ENCODE data around the gene ENAH. TPM values are rescaled to one million over a fixed set of nuclear protein-coding genes. Genes with fewer than 3 reads are reported as not detected.
"Not testable (repeated sequence)": the region's sequence is repeated elsewhere in the genome, so short reads cannot be mapped to it uniquely, and the experiment has no call there.

Gene ENAH
- total RNA-seq, 1 donor from 2014 or later, result 8.9 TPM

DNA sequence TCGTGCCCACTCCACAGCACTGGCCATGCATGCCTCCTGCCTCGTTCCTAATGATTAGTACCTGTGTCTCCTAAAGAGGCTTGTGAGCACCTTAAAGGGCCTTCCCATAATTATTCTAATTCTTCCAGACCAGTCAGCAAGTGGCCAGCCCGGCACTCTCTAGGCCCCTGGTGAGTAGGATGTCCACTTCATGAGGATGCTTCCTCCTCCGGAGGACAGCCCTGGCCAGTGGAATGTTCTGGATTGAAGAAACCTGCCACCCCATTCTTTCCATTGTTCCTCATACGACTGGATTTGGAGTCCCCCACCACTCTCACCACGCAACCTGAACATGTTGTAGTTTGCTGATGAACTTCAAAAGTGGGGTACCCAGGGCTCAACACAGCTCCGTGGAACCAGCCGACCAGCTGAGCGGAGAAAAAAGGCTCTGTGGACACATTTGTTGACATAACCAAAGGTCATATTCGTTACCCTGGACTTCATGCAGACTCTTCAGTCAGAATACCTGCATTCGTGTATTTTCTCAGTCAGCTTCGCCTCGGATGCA, 178.4 kb downstream of the ENAH start:
- no peak for DNase-seq (ENCODE audit: low read depth in 2 of 2)

DNA sequence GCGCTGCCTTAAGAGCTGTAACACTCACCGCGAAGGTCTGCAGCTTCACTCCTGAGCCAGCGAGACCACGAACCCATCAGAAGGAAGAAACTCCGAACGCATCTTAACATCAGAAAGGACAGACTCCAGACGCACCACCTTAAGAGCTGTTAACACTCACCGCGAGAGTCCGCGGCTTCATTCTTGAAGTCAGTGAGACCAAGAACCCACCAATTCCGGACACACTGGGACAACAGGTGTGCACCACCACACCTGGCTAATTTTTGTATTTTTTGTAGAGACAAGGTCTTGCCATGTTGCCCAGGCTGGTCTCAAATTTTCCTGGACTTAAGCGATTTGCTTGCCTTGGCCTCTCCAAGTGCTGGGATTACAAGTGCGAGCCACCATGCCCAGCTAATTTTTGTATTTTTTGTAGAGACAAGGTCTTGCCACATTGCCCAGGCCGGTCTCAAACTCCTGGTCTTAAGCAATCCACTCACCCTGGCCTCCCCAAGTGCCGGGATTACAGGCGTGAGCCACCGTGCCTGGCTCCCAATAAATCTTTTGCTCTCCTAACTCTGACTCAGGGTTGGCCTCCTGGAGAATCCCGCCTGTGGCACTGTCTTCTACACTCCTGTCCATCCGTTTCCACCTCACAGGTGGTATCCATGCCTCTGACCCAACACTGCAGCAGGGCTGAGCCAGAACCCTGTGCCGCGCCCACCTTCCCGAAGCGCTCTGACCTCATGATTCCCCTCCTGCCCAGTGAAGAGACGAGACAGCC, 179.1 kb downstream of the ENAH start:
- DNase-seq (ENCODE audit: low read depth in 2 of 2), result not testable (repeated sequence)

- DNase-seq (ENCODE audit: low read depth in 2 of 2), result not testable (repeated sequence)
Observed at GRCh38 chr1:225473266-225473665, 179.7 kb downstream of the ENAH start.

DNA sequence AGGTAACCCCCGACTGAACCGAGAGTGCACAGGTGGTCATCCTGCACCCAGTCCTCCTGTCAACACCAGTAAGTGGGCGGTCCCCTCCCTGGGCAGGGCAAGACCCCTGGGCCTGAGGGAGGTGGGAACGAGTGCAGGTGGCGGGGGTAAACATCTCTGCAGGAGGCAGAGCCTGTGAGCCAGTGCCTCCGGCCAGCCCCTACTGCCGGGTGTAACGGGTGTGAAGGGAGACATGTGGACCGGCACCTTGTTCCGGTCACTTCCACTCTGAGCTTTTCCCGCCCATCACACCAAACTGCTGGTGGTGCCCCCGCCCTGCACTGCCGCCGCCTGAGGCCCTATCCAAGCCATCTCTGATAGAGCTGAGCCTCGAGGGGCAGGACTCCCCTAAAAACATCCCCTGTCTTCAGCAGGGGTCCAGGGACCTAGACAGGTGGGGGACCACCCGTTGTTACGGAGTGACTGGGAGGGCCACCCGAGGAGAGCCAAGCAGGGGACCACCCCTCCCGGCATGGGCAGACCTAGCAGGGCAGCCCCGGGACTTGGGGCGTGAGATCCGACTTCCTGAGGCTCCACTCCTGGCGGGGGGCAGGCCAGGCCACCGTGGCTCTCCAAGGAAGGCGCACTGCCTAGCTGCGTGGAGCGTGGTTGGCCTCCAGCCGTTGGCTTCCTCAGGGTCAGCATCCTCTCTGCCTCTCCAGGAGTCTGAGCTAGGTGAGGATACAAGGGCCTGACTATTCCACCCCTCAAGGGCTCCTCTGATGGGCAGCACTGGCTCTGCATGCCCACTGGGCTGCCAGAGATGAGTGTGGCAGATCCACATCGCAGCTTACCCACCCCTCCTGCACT, 181.2 kb downstream of the ENAH start:
- no peak for DNase-seq (ENCODE audit: low read depth in 2 of 2)

GRCh38 chr1:225471109-225471452, 181.8 kb downstream of the ENAH start:
- DNase-seq (ENCODE audit: low read depth in 2 of 2), result no peak

GRCh38 chr1:225470211-225471108, 182.5 kb downstream of the ENAH start:
- no peak for DNase-seq (ENCODE audit: low read depth in 2 of 2)

DNA sequence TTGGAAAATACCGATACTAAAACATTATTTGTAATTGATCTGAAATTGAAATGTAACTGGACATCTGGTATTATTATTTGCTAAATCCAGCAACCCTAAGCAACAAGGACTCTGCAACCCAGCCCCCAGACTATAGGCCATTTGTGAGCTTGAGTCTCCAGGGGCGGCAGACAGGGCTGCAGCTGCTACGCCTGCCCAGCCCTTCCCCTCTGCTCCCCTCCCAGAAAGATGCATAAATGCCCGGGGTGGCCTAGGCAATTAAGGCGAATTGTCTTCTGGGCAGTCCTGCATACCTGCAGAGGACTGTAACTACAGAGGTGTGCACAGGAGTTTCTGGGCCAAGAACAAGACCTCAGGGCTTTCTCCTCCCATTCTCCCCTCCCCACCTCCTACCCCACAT, 183.9 kb downstream of the ENAH start:
- no peak for DNase-seq (ENCODE audit: low read depth in 2 of 2)

DNA sequence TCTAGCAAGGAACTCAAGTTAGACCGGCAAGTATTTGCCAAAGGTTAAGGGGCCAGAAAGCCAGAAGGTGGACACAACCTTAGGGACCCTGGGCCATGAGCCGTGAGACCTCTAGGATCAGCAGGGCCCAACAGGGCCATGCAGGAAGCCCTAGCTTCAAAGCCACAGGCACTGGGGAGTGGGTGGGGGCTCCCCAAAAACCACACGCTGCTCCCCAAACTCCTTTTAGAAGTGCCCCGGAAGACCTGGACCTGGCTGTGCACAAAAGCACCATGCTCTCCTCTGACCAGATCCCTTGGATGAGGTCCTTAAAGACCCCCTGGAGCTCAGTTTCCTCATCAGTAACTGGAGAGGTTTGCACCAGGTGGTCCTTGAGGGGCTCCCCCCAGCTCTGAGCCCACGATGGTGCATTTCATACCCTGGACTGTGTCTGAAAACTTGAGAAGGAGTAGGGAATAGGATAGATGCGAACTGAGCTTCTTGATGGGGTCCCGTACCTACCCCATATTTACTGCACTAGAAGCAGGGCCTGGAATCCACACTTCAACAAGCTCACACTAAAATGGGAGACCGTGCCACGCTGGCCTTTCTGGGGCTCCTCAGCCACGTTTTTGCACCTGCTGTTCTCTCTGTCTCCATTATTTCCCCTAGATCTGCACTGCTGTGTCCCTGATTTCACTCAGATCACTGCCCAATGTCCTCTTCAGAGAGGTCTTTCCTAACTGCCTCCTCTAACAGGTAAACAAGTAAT, 184.5 kb downstream of the ENAH start:
- DNase-seq (ENCODE audit: low read depth in 2 of 2), result no peak

GRCh38 chr1:225467193-225468020, 185.5 kb downstream of the ENAH start:
- peak; percentile 62 to 77 for DNase-seq (ENCODE audit: low read depth in 2 of 2)

DNA sequence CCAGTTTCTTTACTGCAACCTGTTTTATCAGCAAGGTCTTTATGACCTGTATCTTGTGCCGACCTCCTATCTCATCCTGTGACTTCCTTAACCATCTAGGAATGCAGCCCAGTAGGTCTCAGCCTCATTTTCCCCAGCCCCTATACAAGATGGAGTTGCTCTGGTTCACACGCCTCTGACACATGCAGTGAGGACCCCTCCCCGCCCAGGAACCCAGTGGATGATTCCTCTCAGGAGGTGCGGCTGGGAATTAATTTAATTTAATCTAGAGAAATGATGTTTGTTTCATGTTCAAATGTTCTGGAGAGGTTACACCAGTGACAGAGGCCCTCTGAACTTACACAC, 186.1 kb downstream of the ENAH start:
- DNase-seq (ENCODE audit: low read depth in 2 of 2), result no peak

DNA sequence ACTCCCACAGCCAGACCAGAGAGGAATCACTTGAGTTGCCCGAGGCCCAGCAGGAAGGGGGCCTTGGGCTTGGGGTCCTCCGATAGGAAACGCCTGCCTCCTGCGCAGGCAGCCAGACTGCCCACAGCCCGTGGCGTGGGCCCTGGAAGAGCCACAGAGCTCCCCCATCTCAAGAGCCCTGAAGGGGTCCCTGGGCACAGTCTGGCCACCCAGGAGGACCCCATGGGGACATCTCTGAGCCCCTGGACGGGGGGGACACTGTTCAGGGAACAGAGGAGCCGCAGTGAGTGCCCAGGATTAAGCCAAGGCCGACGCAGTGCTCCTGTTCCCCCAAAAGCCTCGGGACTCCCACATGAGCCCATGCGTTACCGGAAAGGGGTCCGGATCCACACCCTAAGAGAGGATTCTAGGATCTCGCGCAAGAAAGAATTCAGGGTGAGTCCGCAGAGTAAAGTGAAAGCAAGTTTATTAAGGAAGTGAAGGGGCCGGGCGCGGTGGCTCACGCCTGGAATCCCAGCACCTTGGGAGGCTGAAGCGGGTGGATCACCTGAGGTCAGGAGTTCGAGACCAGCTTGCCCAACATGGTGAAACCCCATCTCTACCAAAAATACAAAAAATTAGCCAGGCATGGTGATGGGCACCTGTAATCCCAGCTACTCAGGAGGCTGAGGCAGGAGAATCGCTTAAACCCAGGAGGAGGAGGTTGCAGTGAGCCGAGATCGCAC, 187.0 kb downstream of the ENAH start:
- DNase-seq (ENCODE audit: low read depth in 2 of 2), result no peak

DNA sequence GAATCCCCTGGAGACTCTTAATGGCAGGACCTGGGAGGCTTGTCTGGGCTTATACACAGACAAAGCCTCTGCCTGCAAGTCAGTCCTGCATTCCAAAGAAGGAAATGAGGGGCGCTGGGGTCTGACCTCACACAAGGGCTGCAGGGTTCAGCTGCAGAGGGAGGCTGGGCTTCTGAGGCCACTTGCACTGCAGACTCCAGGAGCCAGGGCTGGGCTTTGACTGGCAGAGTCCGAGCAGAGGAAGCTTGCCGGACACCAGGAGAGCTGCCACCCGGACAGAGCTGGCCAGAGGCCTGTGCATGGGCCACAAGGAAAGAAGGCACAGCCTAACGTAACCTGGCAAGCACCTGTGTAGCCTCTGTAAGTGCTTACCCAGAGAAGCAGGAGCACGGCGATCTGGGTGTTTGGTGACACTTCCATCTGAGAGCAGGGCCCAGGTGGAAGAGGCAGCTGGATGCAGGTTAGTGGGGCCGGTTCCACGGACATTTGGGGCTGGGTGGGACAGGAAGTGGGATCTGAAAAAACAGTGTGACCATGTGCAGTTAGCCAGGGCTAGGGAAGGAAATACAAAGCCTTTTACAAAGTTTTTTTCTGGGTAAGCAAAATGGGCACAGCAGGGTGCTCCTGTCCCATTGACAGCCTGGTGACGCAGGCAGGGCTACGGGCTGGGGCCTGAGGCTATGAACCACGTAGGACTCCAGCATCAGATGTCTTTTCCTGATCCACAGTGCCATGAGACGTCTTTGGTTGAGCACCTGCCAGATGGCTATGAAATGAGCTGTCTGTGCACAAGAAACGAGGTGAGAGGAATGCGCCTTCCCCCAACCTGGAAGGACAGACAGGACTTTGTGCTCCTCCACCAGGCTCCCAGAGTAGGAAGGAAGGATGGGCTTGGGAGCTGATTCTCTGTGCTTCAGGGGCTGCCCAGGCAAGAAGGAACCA, 187.8 kb downstream of the ENAH start:
- DNase-seq (ENCODE audit: low read depth in 2 of 2), result no peak

- DNase-seq (ENCODE audit: low read depth in 2 of 2), result peak; percentile 49 to 56
Observed at GRCh38 chr1:225462714-225463574, 190.0 kb downstream of the ENAH start.

GRCh38 chr1:225462429-225462713, 190.6 kb downstream of the ENAH start:
- DNase-seq (ENCODE audit: low read depth in 2 of 2), result no peak

GRCh38 chr1:225461533-225462428, 191.1 kb downstream of the ENAH start:
- no peak for DNase-seq (ENCODE audit: low read depth in 2 of 2)

- DNase-seq (ENCODE audit: low read depth in 2 of 2), result peak; percentile 34 to 45
Observed at GRCh38 chr1:225460737-225461532, 192.0 kb downstream of the ENAH start.
